ENCODE measurements around the gene AOPEP.

- TF ChIP-seq, protein P1, sequence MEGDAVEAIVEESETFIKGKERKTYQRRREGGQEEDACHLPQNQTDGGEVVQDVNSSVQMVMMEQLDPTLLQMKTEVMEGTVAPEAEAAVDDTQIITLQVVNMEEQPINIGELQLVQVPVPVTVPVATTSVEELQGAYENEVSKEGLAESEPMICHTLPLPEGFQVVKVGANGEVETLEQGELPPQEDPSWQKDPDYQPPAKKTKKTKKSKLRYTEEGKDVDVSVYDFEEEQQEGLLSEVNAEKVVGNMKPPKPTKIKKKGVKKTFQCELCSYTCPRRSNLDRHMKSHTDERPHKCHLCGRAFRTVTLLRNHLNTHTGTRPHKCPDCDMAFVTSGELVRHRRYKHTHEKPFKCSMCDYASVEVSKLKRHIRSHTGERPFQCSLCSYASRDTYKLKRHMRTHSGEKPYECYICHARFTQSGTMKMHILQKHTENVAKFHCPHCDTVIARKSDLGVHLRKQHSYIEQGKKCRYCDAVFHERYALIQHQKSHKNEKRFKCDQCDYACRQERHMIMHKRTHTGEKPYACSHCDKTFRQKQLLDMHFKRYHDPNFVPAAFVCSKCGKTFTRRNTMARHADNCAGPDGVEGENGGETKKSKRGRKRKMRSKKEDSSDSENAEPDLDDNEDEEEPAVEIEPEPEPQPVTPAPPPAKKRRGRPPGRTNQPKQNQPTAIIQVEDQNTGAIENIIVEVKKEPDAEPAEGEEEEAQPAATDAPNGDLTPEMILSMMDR (IDR thresholded peaks at IDR 0.05) = no peak
- TF ChIP-seq POLR2A (IDR thresholded peaks at IDR 0.05) (no peak), POLR2AphosphoS5 (IDR thresholded peaks at IDR 0.05) (no peak)
These were observed 355.5 kb downstream of the AOPEP start for GRCh38 chr9:95081998-95082397.

Measured in gastroesophageal sphincter (tissue), 3 donors.